Myocyte (in vitro differentiated cells): ENCODE data around the gene UBIAD1. TPM values are rescaled to one million over a fixed set of nuclear protein-coding genes. Genes with fewer than 3 reads are reported as not detected.
"Not testable (repeated sequence)": the region's sequence is repeated elsewhere in the genome, so short reads cannot be mapped to it uniquely, and the experiment has no call there.

Experiments
- DNase-seq: peaks from one replicate; pipeline ENCODE4 v3.0.0-alpha.2; 2012; ENCODE audit warnings: low read depth
- polyA plus RNA-seq: library from polyadenylated mRNA; unstranded; fragments of >200 nt; gene quantifications from one replicate; pipeline ENCODE4 v1.2.1, GENCODE V29; 2012; ENCODE audit warnings: missing spikeins
- total RNA-seq: library from RNA; depleted of rRNA; stranded (reverse); fragments of >200 nt; gene quantifications from 2 replicates; pipeline ENCODE4 v1.2.3, GENCODE V29; 2014

Gene UBIAD1
- total RNA-seq = 12.6 and 15.6 TPM in 2 replicates
- 9.8 TPM for polyA plus RNA-seq

- DNase-seq = peak; percentile 89
These were observed at the start of gene UBIAD1 for GRCh38 chr1:11272832-11273594. Gene UBIAD1 (plus strand): TSS chr1:11273198. CDS start chr1:11273532, 334 bp downstream.

GRCh38 chr1:11227106-11228077 is 45.6 kb upstream of the UBIAD1 start:
- no peak for DNase-seq

GRCh38 chr1:11229203-11229602 is 43.8 kb upstream of the UBIAD1 start:
- DNase-seq = no peak

GRCh38 chr1:11233208-11233607 is 39.8 kb upstream of the UBIAD1 start:
- no peak for DNase-seq

GRCh38 chr1:11237356-11237755 is 35.6 kb upstream of the UBIAD1 start:
- DNase-seq = no peak

- peak; percentile 87 for DNase-seq
These were observed 34.7 kb upstream of the UBIAD1 start for GRCh38 chr1:11238311-11238710.

- peak; percentile 85 for DNase-seq
These were observed 27.8 kb upstream of the UBIAD1 start for GRCh38 chr1:11245248-11245647.

- no peak for DNase-seq
These were observed 26.9 kb upstream of the UBIAD1 start for GRCh38 chr1:11245904-11246719.

- no peak for DNase-seq
These were observed 24.8 kb upstream of the UBIAD1 start for GRCh38 chr1:11248169-11248568.

GRCh38 chr1:11252538-11252937 is 20.5 kb upstream of the UBIAD1 start:
- no peak for DNase-seq

GRCh38 chr1:11253226-11253625 is 19.8 kb upstream of the UBIAD1 start:
- DNase-seq = no peak

- no peak for DNase-seq
These were observed 16.7 kb upstream of the UBIAD1 start for GRCh38 chr1:11256299-11256698.

GRCh38 chr1:11262171-11263049 is 10.6 kb upstream of the UBIAD1 start, which contains the start of gene MTOR:
Gene MTOR (minus strand): TSS chr1:11262551. CDS start chr1:11259409, 3,142 bp downstream.
- DNase-seq = peak; percentile 100

- DNase-seq = no peak
These were observed 6.5 kb upstream of the UBIAD1 start for GRCh38 chr1:11266268-11267074.

GRCh38 chr1:11267350-11268337 is 5.4 kb upstream of the UBIAD1 start:
- DNase-seq = not testable (repeated sequence)

GRCh38 chr1:11272544-11272831 is 510 bp upstream of the UBIAD1 start:
- DNase-seq = no peak

- DNase-seq = no peak
These were observed 717 bp downstream of the UBIAD1 start for GRCh38 chr1:11273595-11274234.

GRCh38 chr1:11279152-11279551 is 6.2 kb downstream of the UBIAD1 start:
- no peak for DNase-seq
